Posterior vena cava (tissue), 2 donors: Measurements from ENCODE around the gene C1QTNF3. TPM values are rescaled to one million over a fixed set of nuclear protein-coding genes. Genes with fewer than 3 reads are reported as not detected.
"Not testable (repeated sequence)": the region's sequence is repeated elsewhere in the genome, so short reads cannot be mapped to it uniquely, and the experiment has no call there.

Source experiments
- DNase-seq: peaks from one replicate; pipeline ENCODE4 v3.0.0-alpha.2; 2020; ENCODE audit warnings: low spot score
- intact Hi-C, 2 donors: fragments of 100-400 bp; cut with DNase I; formaldehyde crosslinking; loops; one replicate each; pipeline versions ENCODE4 v1.14.1 to v1.14.2; 2022 to 2023
- total RNA-seq, 2 donors: library from RNA; stranded (reverse); fragmentation: NEBNext Ultra II Directional; extraction: Animal tissue kit (Norgen Biotek cat#: 25700); gene quantifications; one replicate each; pipeline ENCODE4 v1.2.1, GENCODE V29; 2021
- donor health status: DM: yes; HTN: yes; CAD: no.
- donor health status: DM: yes; HTN: yes; CAD: no.

C1QTNF3 gene
- total RNA-seq, 2 donors from 2014 or later = 11.9 to 31.3 TPM

DNA sequence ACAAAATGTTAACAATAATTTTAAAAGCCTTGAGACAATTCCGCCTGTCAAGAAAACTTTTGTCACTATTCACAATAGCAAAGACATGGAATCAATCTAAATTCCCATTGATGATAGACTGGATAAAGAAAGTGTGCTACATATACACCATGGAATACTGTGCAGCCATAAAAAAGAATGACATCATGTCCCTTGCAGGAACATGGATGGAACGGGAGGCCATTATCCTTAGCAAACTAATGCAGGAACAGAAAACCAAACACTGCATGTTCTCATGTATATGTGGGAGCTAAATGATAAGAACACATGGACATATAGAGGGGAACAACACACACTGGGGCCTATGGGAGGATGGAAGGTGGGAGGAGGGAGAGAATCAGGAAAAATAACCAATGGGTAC is 12.4 kb downstream of the C1QTNF3 start:
- intact Hi-C loops, DNase-seq: not testable (repeated sequence)

DNA sequence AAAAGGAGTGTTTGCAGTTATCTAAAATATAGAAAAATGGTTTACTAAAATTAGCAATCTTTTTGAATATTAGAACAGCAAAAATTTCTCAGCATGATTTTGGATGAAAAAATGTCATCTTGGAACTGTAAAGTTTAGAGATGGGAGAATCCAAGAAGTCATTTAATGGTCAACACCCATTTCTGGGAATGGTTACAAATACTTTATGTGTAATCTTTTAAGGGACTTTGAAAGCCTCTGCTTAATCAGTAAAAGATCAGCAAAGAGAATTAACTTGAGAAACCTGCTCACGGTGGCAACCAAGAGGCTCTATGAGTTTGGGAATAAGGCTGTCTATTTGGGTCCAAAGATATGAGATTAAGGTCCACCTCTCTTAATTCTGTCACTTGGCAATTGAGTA is 13.0 kb downstream of the C1QTNF3 start:
- intact Hi-C loops = no loop called here
- DNase-seq = no peak

DNA sequence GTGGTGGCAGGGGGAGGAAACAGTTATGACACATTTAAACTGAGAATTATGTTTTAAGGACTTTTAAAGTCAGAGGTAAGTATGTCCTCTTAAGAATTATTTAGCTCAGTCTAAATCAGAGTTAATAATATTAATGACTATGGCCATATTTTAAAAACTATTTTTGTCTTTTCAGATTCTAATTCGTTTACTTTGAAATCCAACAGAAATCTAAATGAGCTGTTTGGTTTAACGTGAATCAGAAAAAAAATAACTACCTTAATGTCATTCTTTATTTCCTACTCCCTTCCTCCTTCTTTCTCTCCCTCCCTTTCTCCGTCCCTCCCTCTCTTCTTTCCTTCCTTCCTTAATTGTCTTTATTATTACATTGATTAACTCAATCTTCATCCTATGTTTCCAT is 14.7 kb downstream of the C1QTNF3 start:
- no peak for DNase-seq
- intact Hi-C loops = no loop called here

DNA sequence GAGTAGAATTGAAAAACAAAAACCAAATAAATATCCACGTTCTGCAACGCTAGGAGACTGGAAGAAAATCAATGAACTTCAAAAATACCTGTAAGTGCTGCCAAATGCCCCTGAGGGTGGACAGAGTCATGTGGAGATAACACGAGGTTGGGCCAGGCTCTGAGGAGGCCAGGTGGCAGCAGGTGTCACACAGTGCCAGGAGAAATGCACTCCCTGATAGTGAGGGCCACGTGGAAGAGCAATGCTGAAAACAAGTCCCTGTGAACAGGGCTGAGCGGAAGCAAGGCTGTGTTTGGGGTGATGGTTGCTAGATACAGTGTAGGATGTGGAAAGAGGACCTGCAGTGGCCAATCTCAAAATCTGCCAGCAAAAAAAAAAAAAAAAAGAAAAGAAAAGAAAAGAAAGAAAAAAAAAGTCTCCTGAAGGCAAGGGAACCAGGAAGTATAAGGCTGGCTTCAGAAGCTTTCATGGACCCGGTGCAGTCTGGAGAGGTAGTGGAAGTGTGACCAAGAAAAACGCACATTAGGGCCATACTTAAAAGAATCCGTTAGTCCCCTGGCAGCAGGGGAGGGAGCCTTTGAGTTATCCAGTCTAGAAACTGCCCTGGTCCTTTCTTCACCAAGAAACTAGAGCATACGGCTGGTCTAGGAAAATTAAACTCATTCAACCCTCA is 16.8 kb downstream of the C1QTNF3 start:
- intact Hi-C loops = no loop called here
- DNase-seq = no peak

DNA sequence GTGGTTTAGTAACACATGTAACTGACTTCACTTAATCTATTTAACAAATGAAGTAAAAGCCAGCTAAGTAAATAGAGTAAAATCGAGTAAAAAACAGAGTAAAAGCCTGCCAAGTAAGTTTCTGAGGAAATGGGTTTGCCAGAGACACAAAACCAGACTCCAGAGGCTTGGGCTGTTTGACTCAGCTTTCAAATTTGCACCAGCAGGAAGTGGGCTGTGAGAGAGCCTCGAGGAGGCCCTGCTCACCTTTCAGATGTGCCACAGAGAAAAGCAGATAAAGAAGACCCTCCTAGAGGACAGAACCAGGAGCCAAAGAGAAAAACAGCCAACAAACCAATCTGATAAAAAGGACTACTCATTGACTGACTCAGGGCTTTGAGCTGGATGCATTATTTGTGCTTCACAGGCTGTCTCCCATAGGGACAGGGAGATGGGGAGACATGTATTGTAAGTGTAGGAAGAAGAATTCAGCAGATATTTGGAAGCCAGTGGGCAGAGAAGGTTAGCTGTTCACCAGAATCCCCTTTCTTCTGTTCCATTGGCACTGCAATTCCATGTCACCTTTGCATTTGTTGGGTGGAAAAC is 20.8 kb downstream of the C1QTNF3 start:
- DNase-seq = no peak
- intact Hi-C loops = no loop called here

DNA sequence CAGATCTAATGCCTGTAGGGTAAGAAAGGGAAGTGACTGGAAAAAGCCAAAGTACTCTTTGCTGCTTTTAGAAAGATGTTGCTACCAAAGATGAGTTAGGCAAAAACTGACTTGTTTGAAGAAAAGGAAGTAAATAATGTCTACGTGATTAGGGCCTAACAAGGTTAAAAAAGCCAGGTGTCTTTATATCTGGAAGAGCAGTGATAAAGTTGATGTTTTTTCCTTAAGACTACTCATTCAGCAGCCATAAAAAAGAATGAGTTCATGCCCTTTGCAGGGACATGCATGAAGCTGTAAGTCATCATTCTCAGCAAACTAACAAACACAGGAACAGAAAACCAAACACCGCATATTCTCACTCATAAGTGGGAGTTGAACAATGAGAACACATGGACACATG is 21.7 kb downstream of the C1QTNF3 start:
- no peak for DNase-seq
- intact Hi-C loops = no loop called here

DNA sequence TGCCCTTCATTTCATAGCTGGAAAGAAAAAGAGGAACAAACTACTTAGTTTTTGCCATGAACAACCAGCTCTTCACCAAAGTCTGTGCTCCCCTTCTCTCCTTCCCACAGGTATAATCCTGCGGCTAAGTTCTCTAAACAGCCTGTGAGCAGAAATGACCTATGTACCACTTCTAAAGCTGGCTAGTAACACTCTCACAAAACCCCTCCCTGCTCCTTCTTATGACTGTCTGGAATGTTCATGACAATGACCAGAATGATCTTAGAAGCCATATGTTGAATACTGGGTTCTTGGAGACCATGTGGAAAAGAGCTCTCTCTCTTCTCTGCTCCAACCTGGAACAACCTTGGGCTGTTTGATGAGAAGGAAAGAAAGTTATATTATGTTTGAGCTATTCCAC is 22.3 kb downstream of the C1QTNF3 start:
- no peak for DNase-seq
- intact Hi-C loops = no loop called here

DNA sequence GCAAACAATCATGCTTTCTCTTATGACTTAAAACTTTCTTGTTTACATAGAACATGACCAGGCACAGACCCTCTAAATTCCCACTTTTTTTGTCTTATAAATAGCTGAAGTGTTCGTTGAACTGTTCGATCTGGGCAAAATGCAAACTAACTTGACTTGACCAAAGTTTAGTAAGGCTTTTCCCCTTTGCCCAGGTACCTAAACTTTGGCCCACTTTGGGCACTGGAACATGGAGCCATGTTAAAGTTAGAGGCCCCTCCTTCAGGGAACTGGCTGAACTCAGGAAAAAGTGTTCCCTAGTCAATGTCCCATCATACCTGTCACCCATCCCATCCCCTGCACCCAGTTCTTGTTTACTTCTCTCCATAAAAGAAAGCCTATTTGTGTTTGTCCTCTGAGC is 25.8 kb downstream of the C1QTNF3 start:
- intact Hi-C loops = no loop called here

DNA sequence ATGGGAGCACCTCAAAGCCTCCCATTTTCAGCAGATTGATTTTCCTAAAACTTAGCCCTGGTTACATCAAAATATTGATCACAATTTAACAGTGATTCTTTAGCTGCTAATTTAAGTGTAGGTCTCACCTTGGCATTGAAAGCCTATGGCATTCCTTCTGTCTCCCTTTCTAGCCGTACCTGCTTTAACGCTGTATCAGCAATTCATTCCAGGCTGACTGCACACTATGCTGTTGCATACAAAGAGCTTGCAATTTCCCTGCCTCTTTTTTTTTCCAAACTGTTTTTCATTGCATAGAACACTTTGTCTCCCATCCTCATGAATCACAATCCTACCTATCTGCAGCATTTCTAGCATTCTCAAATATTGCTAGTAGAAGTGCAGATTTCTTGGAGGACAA is 26.3 kb downstream of the C1QTNF3 start:
- intact Hi-C loops = no loop called here
- DNase-seq = no peak

More for the DNA sequence above, 25.8 kb downstream of the C1QTNF3 start:
- DNase-seq = no peak

DNA sequence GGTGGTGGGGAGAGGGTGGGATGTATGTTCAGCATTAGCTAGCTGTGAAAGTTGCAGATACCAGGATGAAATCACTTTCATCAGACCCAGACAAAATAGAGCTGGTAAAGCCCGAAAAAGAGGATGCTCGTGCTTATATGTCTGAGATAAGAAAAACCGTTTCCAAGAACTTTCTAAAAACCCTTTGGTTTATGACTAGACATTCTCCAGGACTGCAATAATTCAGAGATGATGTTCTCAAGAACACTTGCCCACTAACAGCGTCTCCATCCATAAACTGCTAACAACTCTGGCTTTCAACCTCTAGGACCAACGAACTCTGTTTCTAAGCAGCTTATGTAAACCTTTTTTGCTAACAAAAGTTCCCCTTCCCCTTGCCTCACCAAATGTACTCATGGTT is 26.8 kb downstream of the C1QTNF3 start:
- DNase-seq = no peak
- intact Hi-C loops = no loop called here

DNA sequence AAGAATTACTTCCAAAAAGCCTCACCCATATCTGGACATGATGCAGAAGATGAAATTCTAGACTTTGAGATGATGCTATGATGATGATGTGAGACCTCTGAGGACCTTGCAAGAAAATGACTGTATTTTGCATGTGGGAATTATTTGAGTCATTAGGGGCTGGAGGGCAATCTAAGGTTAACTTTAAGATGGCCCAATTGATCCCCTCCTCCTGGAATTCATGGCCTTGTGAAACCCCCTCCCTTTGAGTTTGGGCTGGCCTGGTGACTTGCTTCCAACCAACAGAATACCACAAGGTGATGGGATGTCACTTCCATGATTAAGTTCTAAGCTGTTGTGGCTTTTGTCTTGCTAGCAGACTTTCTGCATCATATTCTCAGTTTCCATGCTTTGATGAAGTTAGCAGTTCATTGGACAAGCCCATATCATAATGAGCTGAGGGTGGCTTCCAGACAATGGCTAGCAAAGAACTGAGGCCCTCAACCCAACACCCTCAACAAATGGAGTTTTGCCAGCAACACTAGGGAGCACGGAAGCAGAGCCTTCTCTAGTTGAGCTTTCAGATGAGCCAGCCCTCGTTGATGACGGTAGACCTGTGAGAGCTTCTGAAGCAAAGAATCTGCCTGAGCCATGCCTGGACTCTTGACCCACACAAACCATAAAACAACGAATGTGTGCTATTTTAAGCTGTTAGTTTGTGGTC is 27.7 kb downstream of the C1QTNF3 start:
- no peak for DNase-seq
- intact Hi-C loops = no loop called here

DNA sequence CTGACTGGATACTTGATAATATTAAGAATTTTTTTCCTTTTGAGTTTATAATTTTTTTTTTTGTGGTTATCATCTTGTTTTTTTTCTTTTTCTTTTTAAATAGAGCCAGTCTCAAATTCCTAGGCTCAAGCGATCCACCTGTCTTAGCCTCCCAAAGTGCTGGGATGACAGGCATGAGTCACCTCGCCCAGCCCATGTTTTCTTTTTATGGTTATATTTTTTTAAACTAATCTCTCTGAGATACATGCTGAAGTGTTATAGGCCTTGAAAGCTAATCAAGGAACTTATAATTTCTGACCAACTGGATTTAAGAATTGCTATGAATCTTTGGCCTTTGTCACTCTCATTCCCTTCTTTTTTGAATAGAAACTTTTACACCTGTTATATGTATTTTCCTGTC is 28.4 kb downstream of the C1QTNF3 start:
- intact Hi-C loops = no loop called here
- no peak for DNase-seq

DNA sequence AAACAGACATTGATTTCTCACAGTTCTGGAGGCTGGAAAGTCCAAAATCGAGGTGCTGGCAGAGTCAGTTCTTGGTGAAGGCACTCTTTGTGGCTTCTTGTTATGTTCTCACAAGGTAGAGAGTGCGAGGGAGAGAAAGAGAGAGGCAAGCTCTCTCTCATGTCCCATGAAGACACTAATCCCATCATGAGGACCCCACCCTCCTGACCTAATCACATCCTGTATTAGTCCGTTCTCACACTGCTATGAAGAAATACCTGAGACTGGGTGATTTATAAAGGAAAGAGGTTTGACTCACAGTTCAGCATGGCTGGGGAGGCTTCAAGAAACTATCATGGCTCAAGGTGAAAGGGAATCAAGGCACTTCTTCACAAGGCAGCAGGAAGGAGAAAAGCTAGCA is 29.5 kb downstream of the C1QTNF3 start:
- no peak for DNase-seq
- intact Hi-C loops = no loop called here

DNA sequence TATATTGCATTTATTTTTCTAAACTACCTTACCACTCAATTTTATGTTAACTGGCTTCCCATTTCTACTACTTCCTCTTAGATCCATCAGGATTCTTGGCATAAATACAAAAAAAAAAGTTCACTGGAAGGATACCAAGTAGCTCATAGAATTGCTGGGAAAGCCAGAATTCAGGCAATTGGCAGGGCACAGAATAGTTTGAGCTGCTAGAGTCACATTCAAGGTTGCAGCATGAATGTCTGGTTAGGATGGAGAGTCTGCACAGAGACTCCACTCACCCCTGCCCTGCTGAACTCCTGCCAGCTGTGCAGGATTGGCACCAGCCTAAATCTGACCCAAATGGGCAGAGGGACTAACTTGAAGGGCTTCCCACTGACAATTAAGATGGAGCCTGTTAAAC is 30.2 kb downstream of the C1QTNF3 start:
- intact Hi-C loops = no loop called here
- DNase-seq = no peak

DNA sequence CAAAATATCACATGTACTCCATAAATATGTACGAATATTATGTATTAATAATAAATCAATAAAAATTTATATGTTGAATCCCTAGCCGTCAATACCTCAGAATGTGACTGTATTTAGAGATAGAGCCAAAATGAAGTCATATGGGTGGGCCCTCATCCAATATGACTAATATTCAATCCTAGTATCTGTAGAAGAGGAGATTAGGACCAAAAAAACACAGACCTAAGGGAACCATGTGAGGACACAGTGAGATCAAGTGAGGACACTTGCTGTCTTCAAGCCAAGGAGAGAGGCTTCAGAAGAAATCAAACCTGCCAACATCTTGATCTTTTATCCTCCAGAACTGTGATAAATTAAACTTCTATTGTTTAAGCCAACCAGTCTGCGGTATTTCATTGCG is 31.5 kb downstream of the C1QTNF3 start:
- no peak for DNase-seq
- intact Hi-C loops = no loop called here

DNA sequence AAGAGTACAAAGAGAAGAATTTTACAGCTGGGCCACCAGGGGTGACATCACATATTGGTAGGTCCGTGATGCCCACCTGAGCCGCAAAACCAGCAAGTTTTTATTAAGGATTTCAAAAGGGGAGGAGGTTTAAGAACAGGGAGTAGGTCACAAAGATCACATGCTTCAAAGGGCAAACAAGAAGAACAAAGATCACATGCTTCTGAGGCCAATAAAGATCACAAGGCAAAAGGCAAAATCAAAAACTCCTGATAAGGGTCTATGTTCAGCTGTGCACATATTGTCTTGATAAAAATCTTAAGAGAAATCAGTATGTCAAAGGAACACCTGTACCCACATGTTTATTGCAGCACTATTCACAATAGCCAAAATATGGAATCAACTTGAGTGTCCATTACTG is 32.9 kb downstream of the C1QTNF3 start:
- intact Hi-C loops, DNase-seq: not testable (repeated sequence)

DNA sequence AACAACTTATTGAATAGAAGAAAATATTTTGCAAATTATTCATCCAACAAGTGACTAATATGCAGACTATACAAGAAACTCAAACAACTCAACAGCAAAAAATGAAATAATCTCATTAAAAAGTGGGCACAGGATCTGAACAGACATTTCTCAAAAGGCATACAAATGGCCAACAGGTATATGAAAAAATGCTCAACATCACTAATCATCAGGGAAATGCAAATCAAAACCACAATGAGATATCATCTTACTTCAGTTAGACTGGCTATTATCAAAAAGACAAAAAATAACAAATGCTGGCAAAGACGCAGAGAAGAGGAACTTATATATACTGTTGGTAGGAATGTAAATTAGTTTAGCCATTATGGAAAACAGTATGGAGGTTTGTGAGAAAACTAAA is 33.4 kb downstream of the C1QTNF3 start:
- DNase-seq = no peak
- intact Hi-C loops = loop anchor here in 1 of 2 donors (10.0 kb wide), 2 partner anchors 455 to 535 kb away; no protein-coding TSS in a partner anchor

DNA sequence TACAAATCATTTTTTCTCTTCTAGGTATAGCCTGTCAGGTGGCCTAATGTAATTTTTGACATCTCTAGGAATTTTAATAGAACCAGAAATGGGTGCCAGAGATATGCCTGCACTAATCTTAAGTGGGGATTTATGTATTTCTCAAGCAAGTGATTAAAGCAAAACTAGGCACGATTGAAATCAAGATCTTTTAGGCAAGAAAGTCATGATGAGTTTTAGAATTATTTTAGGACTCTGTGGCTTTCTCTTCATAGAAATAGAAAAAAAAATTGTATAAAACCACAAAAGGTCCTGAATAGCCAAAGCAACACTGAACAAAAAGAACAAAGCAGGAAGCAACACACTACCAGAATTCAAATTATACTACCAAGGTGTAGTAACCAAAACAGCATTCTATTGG is 34.2 kb downstream of the C1QTNF3 start:
- intact Hi-C loops = loop anchor here in 1 of 2 donors (10.0 kb wide), 2 partner anchors 456 to 536 kb away; no protein-coding TSS in a partner anchor

DNA sequence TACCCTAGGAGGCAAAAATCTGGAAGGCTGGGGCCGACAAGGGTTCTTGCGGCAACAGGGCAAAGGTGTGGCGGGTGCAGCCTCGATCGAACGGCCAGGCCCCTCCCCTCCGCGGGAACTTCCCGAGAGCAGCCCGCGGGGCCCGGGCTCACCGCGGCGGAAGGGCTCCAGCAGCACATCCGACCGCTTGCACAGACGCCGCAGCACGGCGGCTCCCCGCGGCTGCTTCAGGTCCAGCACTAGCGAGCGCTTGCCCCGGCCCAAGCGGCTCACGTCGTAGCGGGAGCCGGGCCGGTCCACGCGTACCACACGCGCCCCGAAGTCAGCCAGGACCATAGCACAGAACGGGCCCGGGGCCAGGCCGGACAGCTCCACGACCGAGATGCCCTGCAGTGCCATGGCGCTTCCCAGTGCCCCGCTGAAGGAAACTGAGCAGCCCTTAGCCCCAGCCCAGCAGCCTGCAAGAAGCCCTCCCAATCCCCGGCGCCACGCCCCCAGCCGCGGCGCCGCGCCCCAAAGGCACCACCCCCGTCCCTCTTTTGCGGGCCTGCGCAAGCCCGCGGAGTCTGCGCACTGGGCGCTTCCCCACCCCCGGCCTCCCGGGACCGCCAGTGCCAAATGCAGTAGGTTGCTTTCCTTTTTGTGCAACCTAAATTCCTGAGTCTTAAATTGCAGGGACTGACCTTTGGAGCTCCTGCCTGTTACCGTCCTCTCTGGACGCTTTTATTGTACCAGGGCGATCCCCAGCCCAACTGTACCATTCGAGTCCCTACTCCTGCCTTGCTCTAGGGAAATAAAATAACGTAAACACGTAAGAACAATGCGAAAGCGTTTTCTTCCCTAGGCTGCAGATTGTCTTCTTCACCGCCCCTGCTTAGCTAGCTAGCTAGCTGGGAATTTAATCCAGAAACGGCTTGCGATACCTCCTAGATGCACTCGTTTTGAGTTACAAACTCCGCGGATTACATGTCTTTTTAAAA is 35.1 kb downstream of the C1QTNF3 start, which contains the start of gene AMACR:
Gene AMACR, minus strand, starts transcription at position 430 of the 980 bp plus-strand sequence. Its CDS starts 31 bp downstream, at position 399.
- peak; percentile 96 for DNase-seq
- intact Hi-C loops = loop anchor here in 1 of 2 donors (10.0 kb wide), 2 partner anchors 457 to 537 kb away; no protein-coding TSS in a partner anchor

More for the DNA sequence above, 34.2 kb downstream of the C1QTNF3 start:
- no peak for DNase-seq
